HG03066 (cell line): ENCODE results near the gene BANP.
"Not testable (repeated sequence)": the region's sequence is repeated elsewhere in the genome, so short reads cannot be mapped to it uniquely, and the experiment has no call there.

Source experiments
- ATAC-seq: cut with Tn5 transposase; IDR thresholded peaks from one replicate; pipeline ENCODE4 v1.9.1; 2021; ENCODE audit warnings: low read depth; ENCODE audit not compliant: unreplicated experiment

BANP gene

GRCh38 chr16:88114541-88115228 is 163.5 kb downstream of the BANP start:
- not testable (repeated sequence) for ATAC-seq

- no peak for ATAC-seq
These were observed 164.9 kb downstream of the BANP start for GRCh38 chr16:88116121-88116520.

- no peak for ATAC-seq
These were observed 166.2 kb downstream of the BANP start for GRCh38 chr16:88117476-88117868.

GRCh38 chr16:88118376-88118775 is 167.1 kb downstream of the BANP start:
- ATAC-seq, result no peak

- not testable (repeated sequence) for ATAC-seq
These were observed 167.9 kb downstream of the BANP start for GRCh38 chr16:88118852-88119741.

- ATAC-seq, result not testable (repeated sequence)
These were observed 168.9 kb downstream of the BANP start for GRCh38 chr16:88119881-88120751.

GRCh38 chr16:88120812-88121211 is 169.6 kb downstream of the BANP start:
- no peak for ATAC-seq

GRCh38 chr16:88121391-88121790 is 170.2 kb downstream of the BANP start:
- ATAC-seq, result not testable (repeated sequence)

GRCh38 chr16:88121886-88122580 is 170.8 kb downstream of the BANP start:
- no peak for ATAC-seq
